SK-N-SH treated with all-trans-retinoic acid at 6 μM for 48 hours (cell line): Measurements from ENCODE around the gene C1QTNF12.

Source experiments
- ATAC-seq: fragments of 200-7000 bp; cut with Tn5 transposase; 3 replicates; pipeline ENCODE4 v1.9.1; 2020; ENCODE audit warnings: mild to moderate bottlenecking, moderate library complexity
- BACH2 ChIP-seq: fragments of 250-450 bp; sonication (Bioruptor Pico); IDR thresholded peaks from 2 replicates; pipeline ENCODE4 v1.9.0; 2021; ENCODE audit warnings: mild to moderate bottlenecking, borderline replicate concordance
- CREB5 ChIP-seq: fragments of 250-450 bp; sonication (Bioruptor Pico); IDR thresholded peaks from 2 replicates; pipeline ENCODE4 v1.5.1; 2020; ENCODE audit warnings: low read depth, mild to moderate bottlenecking, moderate library complexity
- CSDC2 ChIP-seq: fragments of 250-450 bp; sonication (Bioruptor Pico); IDR thresholded peaks from 2 replicates; pipeline ENCODE4 v1.5.0; 2020; ENCODE audit warnings: mild to moderate bottlenecking, moderate library complexity
- ESRRG ChIP-seq: fragments of 250-450 bp; sonication (Bioruptor Pico); IDR thresholded peaks from 2 replicates; pipeline ENCODE4 v1.6.1; 2021; ENCODE audit warnings: mild to moderate bottlenecking
- GLIS3 ChIP-seq: fragments of 250-450 bp; sonication (Bioruptor Pico); IDR thresholded peaks from 2 replicates; pipeline ENCODE4 v1.5.0; 2020; ENCODE audit warnings: mild to moderate bottlenecking, moderate library complexity
- ISL1 ChIP-seq: fragments of 250-450 bp; sonication (Bioruptor Pico); IDR thresholded peaks from 2 replicates; pipeline ENCODE4 v2.1.2; 2022; ENCODE audit warnings: mild to moderate bottlenecking, moderate library complexity
- OSR1 ChIP-seq: fragments of 250-450 bp; sonication (Bioruptor Pico); IDR thresholded peaks from 2 replicates; pipeline ENCODE4 v1.8.0; 2022; ENCODE audit warnings: moderate library complexity, mild to moderate bottlenecking, inconsistent platforms
- POU6F1 ChIP-seq: fragments of 250-450 bp; sonication (Bioruptor Pico); IDR thresholded peaks from 2 replicates; pipeline ENCODE4 v1.8.0; 2021; ENCODE audit warnings: low read depth, mild to moderate bottlenecking, moderate library complexity, borderline replicate concordance
- PPARA ChIP-seq: fragments of 250-450 bp; sonication (Bioruptor Pico); IDR thresholded peaks from 2 replicates; pipeline ENCODE4 v1.5.0; 2020; ENCODE audit warnings: mild to moderate bottlenecking, borderline replicate concordance
- RARB ChIP-seq: fragments of 250-450 bp; sonication (Bioruptor Pico); IDR thresholded peaks from 2 replicates; pipeline ENCODE4 v1.8.0; 2021; ENCODE audit warnings: mild to moderate bottlenecking, moderate library complexity
- SNAI2 ChIP-seq: fragments of 250-450 bp; sonication (Bioruptor Pico); IDR thresholded peaks from 2 replicates; pipeline ENCODE4 v1.5.0; 2020; ENCODE audit warnings: mild to moderate bottlenecking, moderate library complexity
- TCF4 ChIP-seq: fragments of 250-450 bp; sonication (Bioruptor Pico); IDR thresholded peaks from 2 replicates; pipeline ENCODE4 v1.8.0; 2021; ENCODE audit warnings: mild to moderate bottlenecking, moderate library complexity, borderline replicate concordance
- TOX ChIP-seq: fragments of 250-450 bp; sonication (Bioruptor Pico); IDR thresholded peaks from 2 replicates; pipeline ENCODE4 v1.8.0; 2021; ENCODE audit warnings: mild to moderate bottlenecking, moderate library complexity, borderline replicate concordance
- TSHZ2 ChIP-seq: fragments of 250-450 bp; sonication (Bioruptor Pico); IDR thresholded peaks from 2 replicates; pipeline ENCODE4 v1.5.0; 2020; ENCODE audit warnings: mild to moderate bottlenecking, moderate library complexity
- ZC3H10 ChIP-seq: fragments of 250-450 bp; sonication (Bioruptor Pico); IDR thresholded peaks from 2 replicates; pipeline ENCODE4 v1.5.1; 2021; ENCODE audit warnings: mild to moderate bottlenecking, moderate library complexity
- ZFP3 ChIP-seq: fragments of 250-450 bp; sonication (Bioruptor Pico); IDR thresholded peaks from 2 replicates; pipeline ENCODE4 v1.5.0; 2020; ENCODE audit warnings: mild to moderate bottlenecking, moderate library complexity
- ZFP30 ChIP-seq: fragments of 450-650 bp; formaldehyde crosslinking; IDR thresholded peaks from 2 replicates; pipeline ENCODE4 v1.5.0; 2022; ENCODE audit warnings: mild to moderate bottlenecking, moderate library complexity
- ZNF565 ChIP-seq: fragments of 450-650 bp; formaldehyde crosslinking; conservative IDR thresholded peaks from 2 replicates; pipeline ENCODE4 v1.5.0; 2020; ENCODE audit warnings: low read depth, mild to moderate bottlenecking, moderate library complexity
- ZNF70 ChIP-seq: fragments of 450-650 bp; formaldehyde crosslinking; IDR thresholded peaks from 2 replicates; pipeline ENCODE4 v1.5.0; 2020; ENCODE audit warnings: mild to moderate bottlenecking, moderate library complexity
- ZNF8 ChIP-seq: fragments of 450-650 bp; formaldehyde crosslinking; IDR thresholded peaks from 2 replicates; pipeline ENCODE4 v1.5.0; 2020; ENCODE audit warnings: mild to moderate bottlenecking, moderate library complexity
- TF ChIP-seq, protein P1 (sequence below): fragments of 250-450 bp; sonication (Bioruptor Pico); IDR thresholded peaks from 2 replicates; pipeline ENCODE4 v1.8.0; 2020; ENCODE audit warnings: mild to moderate bottlenecking, moderate library complexity, borderline replicate concordance
- TF ChIP-seq, protein P2 (sequence below): fragments of 250-450 bp; sonication (Bioruptor Pico); IDR thresholded peaks from 2 replicates; pipeline ENCODE4 v1.5.1; 2021; ENCODE audit warnings: mild to moderate bottlenecking, moderate library complexity

C1QTNF12 gene

DNA sequence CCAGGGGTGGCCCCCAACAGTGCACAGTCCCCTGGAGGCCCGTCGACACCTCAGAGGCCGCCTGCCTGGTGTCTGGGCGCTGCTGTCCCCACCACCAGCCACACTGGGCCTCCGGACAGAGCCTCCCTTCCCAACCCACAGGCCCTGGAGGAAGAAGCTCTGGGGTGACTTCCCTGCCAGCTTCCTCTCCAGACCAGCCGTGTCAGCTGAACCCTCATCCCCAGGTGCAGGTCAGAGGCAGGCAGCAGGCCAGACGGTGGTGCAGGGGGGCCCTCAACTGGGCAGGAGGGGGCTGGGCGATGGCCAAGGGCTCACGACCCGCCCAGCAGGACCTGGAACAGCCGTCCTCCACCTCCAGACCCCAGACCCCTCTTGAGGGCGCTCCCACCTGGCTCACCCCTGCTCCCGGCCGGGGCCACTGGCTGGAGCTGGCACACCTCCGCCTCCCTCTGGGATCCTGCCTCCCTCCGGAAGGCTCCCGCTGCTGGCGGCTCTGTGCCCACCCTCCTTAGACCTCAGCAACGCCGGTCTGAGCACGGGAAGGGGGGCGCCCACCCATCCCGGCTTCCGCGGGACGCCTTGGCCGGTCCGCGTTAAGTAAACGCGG lies 40.6 kb downstream of the C1QTNF12 start:
- TF ChIP-seq POU6F1 (CRISPR knock-in tag) (no peak), ZC3H10 (CRISPR knock-in tag) (no peak), TCF4 (CRISPR knock-in tag) (no peak), ZFP3 (CRISPR knock-in tag) (no peak), RARB (no peak), ESRRG (CRISPR knock-in tag) (no peak), ISL1 (CRISPR knock-in tag) (no peak), SNAI2 (CRISPR knock-in tag) (no peak), TSHZ2 (no peak), CREB5 (CRISPR knock-in tag) (no peak), ZNF565 (CRISPR knock-in tag) (no peak), PPARA (CRISPR knock-in tag) (no peak), ZNF70 (no peak), OSR1 (no peak), BACH2 (CRISPR knock-in tag) (no peak), ZNF8 (CRISPR knock-in tag) (no peak)
- TF ChIP-seq, protein P1, sequence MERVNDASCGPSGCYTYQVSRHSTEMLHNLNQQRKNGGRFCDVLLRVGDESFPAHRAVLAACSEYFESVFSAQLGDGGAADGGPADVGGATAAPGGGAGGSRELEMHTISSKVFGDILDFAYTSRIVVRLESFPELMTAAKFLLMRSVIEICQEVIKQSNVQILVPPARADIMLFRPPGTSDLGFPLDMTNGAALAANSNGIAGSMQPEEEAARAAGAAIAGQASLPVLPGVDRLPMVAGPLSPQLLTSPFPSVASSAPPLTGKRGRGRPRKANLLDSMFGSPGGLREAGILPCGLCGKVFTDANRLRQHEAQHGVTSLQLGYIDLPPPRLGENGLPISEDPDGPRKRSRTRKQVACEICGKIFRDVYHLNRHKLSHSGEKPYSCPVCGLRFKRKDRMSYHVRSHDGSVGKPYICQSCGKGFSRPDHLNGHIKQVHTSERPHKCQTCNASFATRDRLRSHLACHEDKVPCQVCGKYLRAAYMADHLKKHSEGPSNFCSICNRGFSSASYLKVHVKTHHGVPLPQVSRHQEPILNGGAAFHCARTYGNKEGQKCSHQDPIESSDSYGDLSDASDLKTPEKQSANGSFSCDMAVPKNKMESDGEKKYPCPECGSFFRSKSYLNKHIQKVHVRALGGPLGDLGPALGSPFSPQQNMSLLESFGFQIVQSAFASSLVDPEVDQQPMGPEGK (CRISPR knock-in tag), result no peak
- TF ChIP-seq, protein P2, sequence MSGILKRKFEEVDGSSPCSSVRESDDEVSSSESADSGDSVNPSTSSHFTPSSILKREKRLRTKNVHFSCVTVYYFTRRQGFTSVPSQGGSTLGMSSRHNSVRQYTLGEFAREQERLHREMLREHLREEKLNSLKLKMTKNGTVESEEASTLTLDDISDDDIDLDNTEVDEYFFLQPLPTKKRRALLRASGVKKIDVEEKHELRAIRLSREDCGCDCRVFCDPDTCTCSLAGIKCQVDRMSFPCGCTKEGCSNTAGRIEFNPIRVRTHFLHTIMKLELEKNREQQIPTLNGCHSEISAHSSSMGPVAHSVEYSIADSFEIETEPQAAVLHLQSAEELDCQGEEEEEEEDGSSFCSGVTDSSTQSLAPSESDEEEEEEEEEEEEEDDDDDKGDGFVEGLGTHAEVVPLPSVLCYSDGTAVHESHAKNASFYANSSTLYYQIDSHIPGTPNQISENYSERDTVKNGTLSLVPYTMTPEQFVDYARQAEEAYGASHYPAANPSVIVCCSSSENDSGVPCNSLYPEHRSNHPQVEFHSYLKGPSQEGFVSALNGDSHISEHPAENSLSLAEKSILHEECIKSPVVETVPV (CRISPR knock-in tag), result no peak
- no peak for ATAC-seq

- TF ChIP-seq ZNF70 (no peak), ZNF8 (CRISPR knock-in tag) (no peak), CSDC2 (CRISPR knock-in tag) (no peak), SNAI2 (CRISPR knock-in tag) (no peak), TOX (CRISPR knock-in tag) (no peak), RARB (no peak)
- ATAC-seq, result no peak
These were observed 41.3 kb downstream of the C1QTNF12 start for GRCh38 chr1:1204998-1205768.

DNA sequence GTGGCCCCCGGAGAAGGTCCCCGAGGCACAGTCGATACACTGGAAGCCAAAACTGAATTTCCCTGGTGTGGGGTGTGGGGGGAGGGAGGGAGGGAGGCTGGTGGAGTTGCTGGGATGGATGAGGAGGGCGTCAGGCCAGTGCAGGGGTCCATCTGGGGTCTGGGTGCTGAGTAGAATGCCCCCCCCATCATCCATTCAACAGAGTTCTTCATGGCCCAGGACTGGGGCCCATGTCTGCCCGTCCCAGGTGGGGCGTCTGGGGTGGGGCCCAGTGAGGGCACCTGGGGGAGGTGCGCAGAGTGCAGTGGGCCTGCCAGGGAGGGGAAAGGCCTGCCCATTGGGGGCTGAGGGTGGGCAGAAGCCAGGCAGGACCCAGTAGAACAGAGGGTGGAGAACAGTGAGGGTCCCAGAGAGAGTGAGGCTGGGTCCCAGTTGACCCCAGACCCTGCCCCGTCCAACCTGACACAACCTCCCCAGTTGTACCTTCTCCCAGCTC lies 42.0 kb downstream of the C1QTNF12 start:
- no peak for TF ChIP-seq ZC3H10 (CRISPR knock-in tag)
- no peak for TF ChIP-seq ISL1 (CRISPR knock-in tag)
- TF ChIP-seq ESRRG (CRISPR knock-in tag), result no peak
- no peak for TF ChIP-seq ZFP30
- no peak for TF ChIP-seq GLIS3
- TF ChIP-seq, all 23 proteins: peak for 0
- ATAC-seq, result no peak
